Measurements from ENCODE around the gene KCNH1. TPM values are rescaled to one million over a fixed set of nuclear protein-coding genes. Genes with fewer than 3 reads are reported as not detected.

Gene KCNH1
- total RNA-seq, 1 donor: 41.3 TPM

GRCh38 chr1:210883821-210884220, 250.1 kb downstream of the KCNH1 start:
- TF ChIP-seq CTCF (IDR thresholded peaks at IDR 0.05; ENCODE audit: extremely low read depth, low read depth, low read length): no peak
- Histone ChIP-seq H3K79me2 (ENCODE audit: insufficient read depth, low read length) (no peaks in the 10 kb centered on the region), H3K27me3 (ENCODE audit: insufficient read depth, low read length) (no peaks in the 10 kb centered on the region), H3K4me1 (ENCODE audit: insufficient read depth, low read length) (peaks cover 22% of the 10 kb centered on the region), H3K4me3 (ENCODE audit: insufficient read depth, low read length) (no peak overlapping the region), H3K9me3 (ENCODE audit: low read depth, low read length) (no peaks in the 10 kb centered on the region), H3K36me3 (ENCODE audit: insufficient read depth, low read length) (no peaks in the 10 kb centered on the region), H2AFZ (ENCODE audit: low read length) (no peak overlapping the region), H3K4me2 (ENCODE audit: insufficient read depth, low read length) (no peak overlapping the region), H4K20me1 (ENCODE audit: insufficient read depth, low read length) (no peaks in the 10 kb centered on the region), H3K27ac (ENCODE audit: low read depth, low read length) (peak overlapping the region; percentile 87)
- peak; percentile 41 for DNase-seq (ENCODE audit: insufficient read length, low spot score, missing footprints)

- Histone ChIP-seq H2AFZ (ENCODE audit: low read length) (peak overlapping the region; percentile 20), H3K27ac (ENCODE audit: low read depth, low read length) (peak overlapping the region; percentile 87), H3K27me3 (ENCODE audit: insufficient read depth, low read length) (no peaks in the 10 kb centered on the region), H3K4me3 (ENCODE audit: insufficient read depth, low read length) (peak overlapping the region; percentile 41), H3K9me3 (ENCODE audit: low read depth, low read length) (no peaks in the 10 kb centered on the region), H3K36me3 (ENCODE audit: insufficient read depth, low read length) (no peaks in the 10 kb centered on the region), H3K4me2 (ENCODE audit: insufficient read depth, low read length) (peak overlapping the region; percentile 70), H4K20me1 (ENCODE audit: insufficient read depth, low read length) (no peaks in the 10 kb centered on the region), H3K4me1 (ENCODE audit: insufficient read depth, low read length) (peaks cover 22% of the 10 kb centered on the region), H3K79me2 (ENCODE audit: insufficient read depth, low read length) (no peaks in the 10 kb centered on the region)
- no peak for TF ChIP-seq CTCF (IDR thresholded peaks at IDR 0.05; ENCODE audit: extremely low read depth, low read depth, low read length)
- peak; percentile 52 for DNase-seq (ENCODE audit: insufficient read length, low spot score, missing footprints)
Observed at GRCh38 chr1:210882414-210883221, 251.3 kb downstream of the KCNH1 start.

DNA sequence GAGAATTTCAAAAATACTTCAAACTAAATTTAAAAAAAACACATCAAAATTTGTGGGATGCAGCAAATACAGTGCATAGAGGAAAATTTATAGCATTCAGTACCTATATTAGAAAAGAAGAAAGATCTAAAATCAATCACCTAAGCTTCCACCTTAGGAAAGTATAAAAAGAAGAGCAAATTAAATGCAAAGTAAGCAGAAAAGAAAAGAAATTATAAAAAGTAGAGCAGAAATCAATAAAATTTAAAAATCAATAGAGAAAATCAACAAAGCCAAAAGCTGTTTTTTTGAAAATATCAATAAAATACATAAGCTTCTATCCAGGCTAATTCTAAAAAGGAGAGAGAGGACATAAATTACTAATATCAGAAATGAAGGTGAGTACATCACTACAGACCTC, 255.4 kb downstream of the KCNH1 start:
- no peak overlapping the region for H3K27ac ChIP-seq (ENCODE audit: low read depth, low read length)
- no peak for TF ChIP-seq CTCF (IDR thresholded peaks at IDR 0.05; ENCODE audit: extremely low read depth, low read depth, low read length)
- H3K4me2 ChIP-seq (ENCODE audit: insufficient read depth, low read length): no peak overlapping the region
- no peaks in the 10 kb centered on the region for H3K36me3 ChIP-seq (ENCODE audit: insufficient read depth, low read length)
- no peak for DNase-seq (ENCODE audit: insufficient read length, low spot score, missing footprints)
- H4K20me1 ChIP-seq (ENCODE audit: insufficient read depth, low read length): no peaks in the 10 kb centered on the region
- H3K27me3 ChIP-seq (ENCODE audit: insufficient read depth, low read length): no peaks in the 10 kb centered on the region
- H3K79me2 ChIP-seq (ENCODE audit: insufficient read depth, low read length): no peaks in the 10 kb centered on the region
- no peak overlapping the region for H3K4me3 ChIP-seq (ENCODE audit: insufficient read depth, low read length)
- H3K4me1 ChIP-seq (ENCODE audit: insufficient read depth, low read length): peaks cover 16% of the 10 kb centered on the region
- H3K9me3 ChIP-seq (ENCODE audit: low read depth, low read length): no peaks in the 10 kb centered on the region
- no peak overlapping the region for H2AFZ ChIP-seq (ENCODE audit: low read length)

DNA sequence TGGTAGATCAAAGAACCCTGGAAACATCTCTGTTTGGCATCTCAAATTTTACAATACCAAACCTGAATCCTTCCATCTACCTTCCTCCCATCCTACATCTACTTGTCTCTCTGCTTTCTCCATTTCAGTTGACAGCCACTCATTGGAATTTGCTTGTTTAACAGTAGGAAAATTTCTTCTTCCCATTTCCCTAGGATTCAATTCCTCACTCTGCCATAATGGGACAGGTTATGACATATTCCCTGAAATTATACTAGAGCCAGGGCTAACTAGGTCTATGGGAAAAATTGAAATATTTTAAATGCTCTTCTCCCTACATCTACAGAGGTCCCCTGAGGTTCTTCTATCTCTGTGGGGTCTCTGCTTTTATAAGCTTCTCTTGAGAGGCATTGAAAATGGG, 257.7 kb downstream of the KCNH1 start:
- Histone ChIP-seq H3K36me3 (ENCODE audit: insufficient read depth, low read length) (no peaks in the 10 kb centered on the region), H4K20me1 (ENCODE audit: insufficient read depth, low read length) (no peaks in the 10 kb centered on the region), H3K9me3 (ENCODE audit: low read depth, low read length) (no peaks in the 10 kb centered on the region), H3K4me1 (ENCODE audit: insufficient read depth, low read length) (no peaks in the 10 kb centered on the region), H3K79me2 (ENCODE audit: insufficient read depth, low read length) (no peaks in the 10 kb centered on the region), H3K27ac (ENCODE audit: low read depth, low read length) (no peak overlapping the region), H3K4me2 (ENCODE audit: insufficient read depth, low read length) (no peak overlapping the region), H3K27me3 (ENCODE audit: insufficient read depth, low read length) (no peaks in the 10 kb centered on the region), H3K4me3 (ENCODE audit: insufficient read depth, low read length) (no peak overlapping the region), H2AFZ (ENCODE audit: low read length) (no peak overlapping the region)
- no peak for DNase-seq (ENCODE audit: insufficient read length, low spot score, missing footprints)
- no peak for TF ChIP-seq CTCF (IDR thresholded peaks at IDR 0.05; ENCODE audit: extremely low read depth, low read depth, low read length)
